SK-N-MC (cell line): ENCODE measurements around the gene TANGO2.

Experiments used
- DNase-seq: peaks from one replicate; pipeline ENCODE4 v3.0.0-alpha.2; 2011; ENCODE audit warnings: low read depth, low spot score
- H3K27ac ChIP-seq: fragments of 200-600 bp; sonication (generic); 2 replicates; pipeline ENCODE4 v1.5.1; 2016; ENCODE audit warnings: mixed run types
- H3K36me3 ChIP-seq: fragments of 200-600 bp; sonication (generic); 2 replicates; pipeline ENCODE4 v1.6.1; 2017; ENCODE audit warnings: antibody characterized with exemption, low read length, mixed read lengths; ENCODE audit not compliant: insufficient read depth
- H3K4me3 ChIP-seq: fragments of 200-600 bp; sonication (generic); 2 replicates; pipeline ENCODE4 v1.5.1; 2016
- H3K9ac ChIP-seq: fragments of 200-600 bp; sonication (generic); 2 replicates; pipeline ENCODE4 v1.8.0; 2017; ENCODE audit warnings: mixed run types, mixed read lengths; ENCODE audit not compliant: insufficient read length
- H3K9me3 ChIP-seq: fragments of 200-600 bp; sonication (generic); 2 replicates; pipeline ENCODE4 v1.6.1; 2017; ENCODE audit warnings: low read depth, mild to moderate bottlenecking, antibody characterized with exemption, low read length, moderate library complexity, mixed read lengths
- EZH2 ChIP-seq: fragments of 200-600 bp; sonication (generic); IDR thresholded peaks from one replicate; pipeline ENCODE4 v1.6.1; 2017; ENCODE audit warnings: antibody characterized with exemption
- FOXP2 ChIP-seq: optimal IDR thresholded peaks from 2 replicates; pipeline ENCODE3; 2011; ENCODE audit warnings: mild to moderate bottlenecking, moderate library complexity; ENCODE audit not compliant: insufficient read depth; ENCODE audit errors: extremely low read length, control extremely low read depth
- POLR2AphosphoS5 ChIP-seq: IDR thresholded peaks from 2 replicates; pipeline ENCODE4 v1.6.1; 2012; ENCODE audit warnings: mild to moderate bottlenecking, low read depth, low read length, borderline replicate concordance

The TANGO2 gene

DNA sequence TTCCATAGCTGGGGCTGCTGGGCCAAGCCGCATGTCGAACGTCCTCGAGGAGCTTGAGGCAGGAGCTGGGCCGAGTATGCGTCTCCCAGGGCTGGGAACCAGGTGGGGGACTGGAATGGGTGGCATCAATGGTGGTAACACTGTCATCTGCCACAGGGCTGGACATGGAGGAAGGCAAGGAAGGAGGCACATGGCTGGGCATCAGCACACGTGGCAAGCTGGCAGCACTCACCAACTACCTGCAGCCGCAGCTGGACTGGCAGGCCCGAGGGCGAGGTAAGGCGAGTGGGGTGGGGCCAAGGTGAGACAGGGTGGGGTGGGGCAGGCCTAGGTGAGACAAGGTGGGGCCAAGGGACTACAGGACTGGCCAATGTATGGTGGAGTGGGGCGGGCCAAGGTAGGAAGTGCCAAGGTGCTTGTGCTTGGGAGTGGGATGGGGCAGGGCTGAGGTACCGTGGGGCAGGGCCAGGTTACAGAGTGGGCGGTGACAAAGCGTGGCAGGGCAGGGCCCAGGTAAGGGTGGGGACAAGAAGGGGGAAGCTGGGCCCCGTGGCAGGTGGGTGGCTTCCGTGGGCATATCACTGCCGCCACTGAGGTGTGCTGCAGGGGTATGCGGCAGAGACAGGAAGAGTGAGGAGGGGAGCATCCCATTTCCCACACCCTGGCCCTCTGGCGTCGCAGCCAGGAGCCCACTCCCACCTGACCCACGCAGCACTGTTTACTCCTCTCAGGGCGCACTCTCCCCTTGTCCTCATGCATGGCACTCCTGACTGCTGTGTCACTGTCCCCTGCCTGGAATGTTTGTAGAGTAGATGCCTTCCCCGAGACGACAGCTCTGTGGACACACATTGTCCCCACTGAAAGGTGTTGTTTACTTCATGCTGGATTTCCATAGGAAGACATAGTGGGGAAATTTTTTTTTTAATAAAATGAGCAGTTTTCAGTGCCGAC, 31.7 kb downstream of the TANGO2 start:
- DNase-seq, result no peak
- Histone ChIP-seq H3K4me3 (no peak overlapping the region), H3K9me3 (no peaks in the 10 kb centered on the region), H3K27ac (no peak overlapping the region), H3K9ac (no peak overlapping the region), H3K36me3 (peaks cover 6% of the 10 kb centered on the region; the same call in 1 of the 2 replicates)
- no peak for TF ChIP-seq EZH2
- TF ChIP-seq FOXP2, result no peak
- TF ChIP-seq POLR2AphosphoS5, result no peak

DNA sequence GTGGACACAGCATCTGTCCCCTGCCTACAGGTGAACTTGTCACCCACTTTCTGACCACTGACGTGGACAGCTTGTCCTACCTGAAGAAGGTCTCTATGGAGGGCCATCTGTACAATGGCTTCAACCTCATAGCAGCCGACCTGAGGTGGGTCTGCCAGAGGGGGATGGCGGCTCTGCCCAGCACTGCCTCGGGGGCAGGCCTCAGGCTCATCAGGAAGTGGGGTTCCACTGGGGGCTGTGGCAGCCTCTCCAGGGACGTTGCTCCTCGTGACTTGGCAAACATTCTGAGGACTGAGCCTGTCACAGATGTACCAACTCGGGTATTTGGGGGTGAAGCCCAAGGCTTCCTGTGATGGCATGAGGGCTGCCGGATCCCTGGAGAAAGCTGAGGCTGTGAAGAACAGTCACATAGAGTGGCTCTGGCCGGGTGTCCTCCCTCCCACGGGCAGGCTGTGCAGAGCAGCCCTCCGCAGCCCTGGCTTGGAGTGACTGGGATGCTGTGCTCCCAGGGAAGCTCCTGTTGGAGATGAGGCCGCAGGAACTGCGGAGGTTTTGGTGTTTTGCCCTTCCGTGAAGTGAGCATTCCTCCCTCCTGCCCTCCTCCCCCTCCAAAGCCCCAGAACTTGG, 32.6 kb downstream of the TANGO2 start:
- Histone ChIP-seq H3K27ac (no peak overlapping the region), H3K4me3 (no peak overlapping the region), H3K9me3 (no peaks in the 10 kb centered on the region), H3K9ac (no peak overlapping the region), H3K36me3 (0 out of 2 replicates have a peak, but pooled peaks cover 3% of the 10 kb centered on the region)
- DNase-seq, result no peak
- TF ChIP-seq FOXP2, result no peak
- no peak for TF ChIP-seq POLR2AphosphoS5
- no peak for TF ChIP-seq EZH2

DNA sequence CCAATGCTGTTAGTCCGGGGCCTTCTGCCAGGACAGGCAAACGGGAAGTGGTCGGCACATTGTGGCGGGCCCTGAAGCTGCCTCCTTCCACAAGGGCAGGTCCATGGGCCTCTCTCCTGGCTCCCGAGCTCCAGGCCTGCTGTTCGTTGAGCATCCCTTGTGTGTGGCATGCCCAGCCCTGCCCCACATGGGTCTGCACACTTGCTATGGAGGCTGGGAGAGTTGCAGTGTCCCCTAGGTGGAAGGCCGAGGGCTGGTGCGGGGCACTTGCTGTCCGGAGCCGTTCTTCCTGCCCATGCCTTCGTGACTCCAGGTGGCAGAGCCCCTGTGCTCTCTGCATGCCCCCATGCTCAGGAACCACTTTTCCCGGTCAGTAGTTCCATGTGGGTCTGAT, 33.1 kb downstream of the TANGO2 start:
- no peak for DNase-seq
- Histone ChIP-seq H3K27ac (no peak overlapping the region), H3K9ac (no peak overlapping the region), H3K4me3 (no peak overlapping the region), H3K36me3 (0 out of 2 replicates have a peak, but pooled peaks cover 2% of the 10 kb centered on the region), H3K9me3 (no peaks in the 10 kb centered on the region)
- no peak for TF ChIP-seq POLR2AphosphoS5
- no peak for TF ChIP-seq EZH2
- no peak for TF ChIP-seq FOXP2

DNA sequence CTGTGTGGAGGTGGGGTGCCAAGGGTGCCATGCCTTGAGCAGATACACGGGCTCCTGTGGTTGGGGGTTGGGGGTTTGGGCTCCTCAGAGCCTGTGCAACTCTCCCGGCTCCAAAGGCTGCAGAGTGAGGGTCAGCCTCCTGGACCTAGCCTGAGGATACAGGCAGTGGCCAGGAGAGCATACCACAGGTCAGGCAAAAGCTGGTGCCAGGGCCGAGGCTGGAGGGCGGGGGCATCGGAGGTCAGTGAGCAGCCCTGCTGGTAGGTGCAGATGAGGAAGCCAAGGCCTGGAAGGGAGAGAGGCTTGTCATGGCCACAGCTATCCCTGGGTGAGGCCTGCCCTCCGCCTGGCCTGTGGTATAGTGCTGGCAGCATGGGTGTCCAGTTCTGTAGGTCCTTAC, 33.6 kb downstream of the TANGO2 start:
- no peak overlapping the region for H3K9ac ChIP-seq
- H3K4me3 ChIP-seq, result no peak overlapping the region
- H3K36me3 ChIP-seq, result no peaks in the 10 kb centered on the region
- no peaks in the 10 kb centered on the region for H3K9me3 ChIP-seq
- no peak overlapping the region for H3K27ac ChIP-seq
- TF ChIP-seq FOXP2 (no peak), EZH2 (no peak), POLR2AphosphoS5 (no peak)
- DNase-seq, result no peak

- no peak overlapping the region for H3K9ac ChIP-seq
- no peak for DNase-seq
- no peak for TF ChIP-seq FOXP2
- no peak for TF ChIP-seq EZH2
- no peak for TF ChIP-seq POLR2AphosphoS5
- no peaks in the 10 kb centered on the region for H3K36me3 ChIP-seq
- no peak overlapping the region for H3K27ac ChIP-seq
- no peaks in the 10 kb centered on the region for H3K9me3 ChIP-seq
- H3K4me3 ChIP-seq, result no peak overlapping the region
Observed at GRCh38 chr22:20055144-20055543, 34.2 kb downstream of the TANGO2 start.

DNA sequence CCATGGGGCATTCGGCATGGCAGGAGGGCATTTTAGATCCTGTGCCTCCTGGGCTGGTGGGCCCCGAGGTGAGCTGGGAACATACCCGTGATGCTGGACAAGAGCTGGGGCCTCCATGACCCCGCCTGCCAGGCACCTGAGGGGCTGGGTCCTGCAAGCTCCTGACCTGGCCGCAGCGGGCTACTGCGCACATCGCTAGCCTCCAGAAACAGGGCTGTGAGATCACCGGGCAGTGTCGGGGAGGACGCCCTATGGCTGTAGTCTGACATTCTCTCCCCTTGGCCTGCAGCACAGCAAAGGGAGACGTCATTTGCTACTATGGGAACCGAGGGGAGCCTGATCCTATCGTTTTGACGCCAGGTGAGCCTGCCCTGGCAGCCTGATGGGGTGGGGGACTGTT, 34.7 kb downstream of the TANGO2 start:
- no peak for DNase-seq
- H3K9me3 ChIP-seq, result no peaks in the 10 kb centered on the region
- H3K9ac ChIP-seq, result no peak overlapping the region
- H3K27ac ChIP-seq, result no peak overlapping the region
- H3K36me3 ChIP-seq, result no peaks in the 10 kb centered on the region
- no peak overlapping the region for H3K4me3 ChIP-seq
- TF ChIP-seq EZH2 (no peak), POLR2AphosphoS5 (no peak), FOXP2 (no peak)

DNA sequence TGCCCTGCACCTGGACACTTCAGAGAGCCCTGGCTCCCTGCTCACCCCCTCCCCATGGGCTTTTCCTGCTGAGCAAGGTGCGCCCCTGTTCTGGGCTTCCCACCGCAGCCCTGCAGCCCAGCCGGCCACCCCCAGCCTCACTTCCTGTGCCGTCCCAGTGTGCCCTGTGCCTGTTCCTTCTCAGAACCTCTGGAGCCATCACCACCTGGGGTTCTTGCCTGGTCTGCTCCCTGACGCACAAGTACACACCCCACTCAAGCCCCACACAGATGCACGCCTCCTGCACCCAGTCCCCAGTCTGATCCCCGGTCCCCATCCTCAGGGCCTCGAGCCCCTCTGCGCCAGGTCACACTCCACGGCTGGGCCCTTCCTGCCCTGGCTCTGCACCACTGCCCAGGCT, 35.3 kb downstream of the TANGO2 start:
- Histone ChIP-seq H3K36me3 (no peaks in the 10 kb centered on the region), H3K27ac (no peak overlapping the region), H3K9ac (no peak overlapping the region), H3K9me3 (no peaks in the 10 kb centered on the region), H3K4me3 (no peak overlapping the region)
- TF ChIP-seq POLR2AphosphoS5 (no peak), FOXP2 (no peak), EZH2 (no peak)
- no peak for DNase-seq

GRCh38 chr22:20056696-20057386, 35.9 kb downstream of the TANGO2 start:
- Histone ChIP-seq H3K9ac (no peak overlapping the region), H3K36me3 (no peaks in the 10 kb centered on the region)
- TF ChIP-seq POLR2AphosphoS5 (no peak), EZH2 (no peak), FOXP2 (no peak)

More at GRCh38 chr22:20056696-20057386, 35.9 kb downstream of the TANGO2 start:
- H3K4me3 ChIP-seq, result no peak overlapping the region
- no peak overlapping the region for H3K27ac ChIP-seq
- no peaks in the 10 kb centered on the region for H3K9me3 ChIP-seq
- DNase-seq, result no peak
